HG02759 (cell line): Measurements from ENCODE around the gene TLE3.

Experiments used
- ATAC-seq: cut with Tn5 transposase; IDR thresholded peaks from one replicate; pipeline ENCODE4 v1.9.1; 2021; ENCODE audit warnings: mild to moderate bottlenecking, moderate library complexity; ENCODE audit not compliant: unreplicated experiment

TLE3 gene

DNA sequence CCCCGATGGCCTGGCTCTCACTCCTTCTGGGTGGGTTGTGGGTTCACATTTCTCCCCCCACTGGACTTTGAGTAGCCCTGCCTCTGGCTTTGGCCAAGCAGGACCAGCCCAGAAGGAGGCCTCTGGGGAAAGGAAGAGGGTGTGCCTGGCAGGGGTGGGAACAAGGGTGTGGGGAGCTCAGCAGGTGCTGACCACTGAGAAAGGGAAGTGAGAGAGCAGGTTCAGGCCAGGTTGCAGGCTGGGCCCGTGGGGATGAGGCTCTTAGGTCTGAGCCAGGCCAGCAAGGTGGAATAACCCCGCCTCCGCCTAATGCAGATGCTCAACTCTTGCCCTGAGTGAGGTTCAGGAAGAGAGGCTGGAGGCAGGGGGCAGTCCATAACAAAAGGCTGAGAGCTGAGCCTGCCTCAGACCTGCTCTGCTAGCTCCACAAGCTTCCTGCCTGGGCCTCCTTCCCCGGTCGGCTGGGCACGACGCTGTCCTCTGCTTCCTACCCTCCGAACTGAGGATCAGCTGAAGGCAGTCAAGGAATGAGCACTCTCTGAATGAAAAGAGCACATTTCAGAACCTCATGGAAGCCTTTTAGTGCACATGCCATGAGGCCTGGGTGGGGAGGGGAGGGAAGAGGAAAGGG, 82.7 kb downstream of the TLE3 start:
- ATAC-seq = peak; percentile 85

DNA sequence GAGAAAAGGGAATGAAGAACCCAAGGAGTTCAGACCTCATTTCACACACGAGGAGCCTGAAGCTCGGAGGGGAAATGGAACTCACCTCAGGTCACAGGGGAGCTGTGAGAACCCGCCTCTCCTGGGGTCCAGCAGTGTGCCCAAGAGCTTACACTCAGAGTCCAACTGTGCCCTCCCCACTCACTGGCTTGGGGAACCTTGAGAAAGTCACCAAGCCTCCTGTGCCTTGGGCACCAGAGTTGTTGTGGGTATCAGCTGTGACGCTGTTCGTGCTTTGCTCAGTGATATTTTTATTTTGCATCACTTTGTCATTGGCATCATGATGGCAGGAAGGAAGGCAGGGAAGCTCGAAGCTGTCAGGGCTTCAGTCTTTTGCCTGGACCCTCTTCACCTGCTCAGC, 83.4 kb downstream of the TLE3 start:
- no peak for ATAC-seq

DNA sequence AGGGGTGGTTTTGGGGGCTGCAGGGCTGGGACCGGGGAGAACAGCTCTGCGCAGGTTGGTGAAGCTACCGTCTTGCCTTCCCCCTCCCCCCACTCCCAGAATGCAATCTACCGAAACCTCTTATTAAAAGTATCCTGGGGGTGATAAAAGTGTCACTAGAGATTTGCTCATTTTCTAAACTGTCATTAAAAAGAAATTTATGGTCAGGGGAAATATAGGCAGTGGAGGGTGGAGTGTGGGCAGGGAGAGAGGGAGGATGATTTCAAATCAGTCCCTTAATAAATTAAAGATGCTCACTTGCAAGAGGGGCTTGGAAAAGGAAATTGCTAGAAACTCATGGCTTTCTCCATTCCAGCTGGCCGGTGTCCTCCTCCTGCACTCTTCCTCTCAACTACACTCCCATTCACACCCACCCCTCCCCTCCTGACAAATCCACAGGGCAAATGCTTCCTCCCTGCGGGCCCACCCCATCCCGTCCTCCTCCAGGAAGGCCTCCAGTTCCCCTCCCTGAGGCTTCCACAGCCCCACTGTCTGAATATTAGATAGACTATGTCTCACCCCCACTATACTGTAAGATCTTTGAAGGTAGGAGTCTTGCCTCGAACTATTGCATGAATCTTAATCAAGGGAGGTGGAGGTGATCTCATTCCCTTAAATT, 83.9 kb downstream of the TLE3 start:
- no peak for ATAC-seq

DNA sequence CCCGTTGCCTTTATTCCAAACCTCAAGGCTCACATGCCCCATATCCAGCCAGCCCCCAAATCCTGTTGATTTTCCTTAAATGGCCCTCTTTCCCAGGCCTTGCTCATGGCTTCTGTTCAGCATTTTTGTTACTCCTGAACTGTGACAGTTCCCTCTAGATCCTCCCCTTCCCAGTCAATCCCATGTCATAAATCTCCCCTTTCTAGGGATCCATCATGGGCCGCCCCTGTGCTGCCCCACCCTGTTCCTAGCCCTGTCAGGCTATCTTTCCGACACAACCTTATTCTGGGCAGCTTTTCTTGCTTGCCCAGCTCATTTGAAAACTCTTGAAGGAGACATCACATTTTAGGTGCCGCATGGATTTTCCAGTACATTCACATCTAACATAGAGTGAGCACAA, 84.8 kb downstream of the TLE3 start:
- no peak for ATAC-seq

DNA sequence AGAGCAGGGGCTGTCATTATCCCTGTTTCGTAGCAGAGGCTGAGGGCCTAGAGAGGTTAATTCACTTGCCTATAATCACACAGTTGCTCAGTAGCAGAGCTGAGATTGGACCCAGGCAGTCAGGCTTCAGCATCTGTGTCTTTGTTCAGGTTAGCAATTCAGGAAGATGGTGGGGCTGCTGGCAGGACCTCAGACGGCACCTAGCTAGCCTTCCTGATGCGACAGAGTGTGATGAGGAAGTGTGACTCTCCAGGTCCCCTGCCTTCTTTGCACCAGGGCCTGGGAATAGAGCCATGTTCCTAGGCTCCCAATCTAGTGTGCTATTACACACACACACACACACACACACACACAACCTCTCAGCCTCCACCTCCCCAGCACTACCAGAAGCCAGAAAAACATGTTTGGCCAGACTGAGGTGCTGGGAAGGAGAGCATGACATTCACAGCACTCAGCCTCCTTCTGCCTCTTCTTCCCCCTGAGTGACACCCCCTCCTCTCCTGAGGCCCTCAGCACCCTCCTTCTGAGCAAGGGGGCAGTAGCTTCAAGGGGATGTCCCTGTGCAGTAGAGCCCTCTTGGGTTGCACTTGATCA, 88.9 kb downstream of the TLE3 start:
- ATAC-seq = no peak

DNA sequence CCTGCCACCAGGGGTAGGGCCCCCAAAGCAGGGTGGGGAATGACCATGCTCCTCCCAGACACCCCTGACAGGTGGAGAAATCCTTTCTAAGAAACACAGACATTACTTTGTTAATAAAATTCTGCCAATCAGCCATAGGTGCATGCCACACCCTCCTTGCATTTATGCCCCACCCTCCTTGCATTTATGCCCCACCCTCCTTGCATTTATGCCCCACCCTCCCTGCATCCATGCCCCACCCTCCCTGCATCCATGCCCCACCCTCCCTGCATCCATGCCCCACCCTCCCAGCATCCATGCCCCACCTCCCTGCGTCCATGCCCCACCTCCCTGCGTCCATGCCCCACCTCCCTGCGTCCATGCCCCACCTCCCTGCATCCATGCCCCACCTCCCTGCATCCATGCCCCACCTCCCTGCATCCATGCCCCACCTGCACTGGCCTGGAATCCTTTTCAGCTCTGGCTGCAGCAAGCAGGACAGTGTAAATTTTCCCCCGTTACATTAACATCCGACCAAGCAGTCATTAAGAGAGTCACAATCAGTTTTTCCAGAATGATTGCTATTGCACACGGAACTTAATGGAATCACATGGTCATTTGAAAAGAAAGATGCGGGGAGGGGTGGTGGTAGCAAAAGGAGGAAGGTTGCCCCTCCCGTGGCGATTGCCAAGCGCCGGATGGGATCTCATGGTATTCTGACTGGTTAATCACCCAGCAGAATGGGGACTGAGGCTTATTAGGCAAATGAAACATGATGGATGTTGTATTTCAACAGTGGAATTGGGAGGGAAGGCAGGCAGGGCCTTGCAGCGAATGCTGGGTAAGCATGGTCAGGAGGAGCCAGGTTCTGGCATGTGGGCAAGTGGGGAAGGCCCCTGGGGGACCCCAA, 91.2 kb downstream of the TLE3 start:
- no peak for ATAC-seq

DNA sequence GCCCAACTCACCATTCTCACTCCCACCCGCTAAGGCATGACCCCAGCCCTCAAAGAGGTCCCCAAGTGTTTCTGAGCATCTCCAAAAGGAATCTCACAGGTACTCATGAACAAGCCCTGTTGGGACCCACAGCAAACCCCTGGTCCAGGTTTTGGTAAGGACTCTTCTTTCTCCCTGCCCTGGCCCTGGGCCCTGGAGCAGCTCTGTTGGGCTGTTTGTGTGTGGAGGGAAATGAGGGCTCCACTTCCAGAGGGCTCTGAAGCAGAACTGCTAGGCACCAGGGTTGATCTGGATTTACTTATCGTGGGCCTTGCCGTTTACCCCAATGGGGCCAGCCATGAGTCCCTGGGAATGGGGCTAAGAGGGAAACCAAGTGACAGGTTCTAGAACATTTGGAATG, 92.9 kb downstream of the TLE3 start:
- no peak for ATAC-seq

DNA sequence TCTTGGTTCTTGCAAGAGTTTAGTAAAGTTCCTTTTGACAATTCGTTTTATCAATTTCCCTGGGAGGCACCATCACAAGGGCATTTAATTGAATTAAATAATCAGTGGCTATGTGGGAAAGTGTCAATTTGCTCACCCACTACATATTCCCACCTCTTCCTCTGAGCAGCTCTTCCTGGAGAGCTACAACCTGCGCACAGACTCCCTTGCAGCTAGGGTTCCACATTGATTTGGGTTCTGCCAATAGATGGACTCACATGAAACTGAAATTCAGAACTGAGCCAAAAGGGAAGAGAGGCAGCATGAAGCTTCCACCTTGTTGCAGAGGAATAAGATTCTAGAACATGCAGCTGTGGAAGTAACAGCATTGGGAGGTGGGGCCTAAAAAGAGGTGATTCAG, 94.8 kb downstream of the TLE3 start:
- ATAC-seq = no peak

DNA sequence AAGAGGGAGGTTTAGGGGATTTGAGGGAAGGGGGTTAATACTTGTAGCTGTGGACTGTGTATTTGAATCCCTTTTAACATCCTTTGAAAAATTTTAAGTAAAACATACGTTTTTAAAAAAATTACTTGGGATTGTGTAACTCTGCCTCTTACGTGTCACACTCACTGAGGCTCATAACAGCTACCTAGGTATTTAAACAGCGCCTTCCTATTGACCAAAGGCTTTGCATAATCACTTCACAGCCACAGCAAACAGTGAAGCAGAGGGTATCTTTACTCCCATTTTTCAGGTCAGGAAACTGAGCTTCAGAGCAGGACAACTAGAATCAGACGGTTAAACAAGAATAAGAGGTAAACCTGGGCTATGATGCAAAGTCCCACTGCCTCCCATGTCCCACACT, 95.9 kb downstream of the TLE3 start:
- ATAC-seq = no peak

DNA sequence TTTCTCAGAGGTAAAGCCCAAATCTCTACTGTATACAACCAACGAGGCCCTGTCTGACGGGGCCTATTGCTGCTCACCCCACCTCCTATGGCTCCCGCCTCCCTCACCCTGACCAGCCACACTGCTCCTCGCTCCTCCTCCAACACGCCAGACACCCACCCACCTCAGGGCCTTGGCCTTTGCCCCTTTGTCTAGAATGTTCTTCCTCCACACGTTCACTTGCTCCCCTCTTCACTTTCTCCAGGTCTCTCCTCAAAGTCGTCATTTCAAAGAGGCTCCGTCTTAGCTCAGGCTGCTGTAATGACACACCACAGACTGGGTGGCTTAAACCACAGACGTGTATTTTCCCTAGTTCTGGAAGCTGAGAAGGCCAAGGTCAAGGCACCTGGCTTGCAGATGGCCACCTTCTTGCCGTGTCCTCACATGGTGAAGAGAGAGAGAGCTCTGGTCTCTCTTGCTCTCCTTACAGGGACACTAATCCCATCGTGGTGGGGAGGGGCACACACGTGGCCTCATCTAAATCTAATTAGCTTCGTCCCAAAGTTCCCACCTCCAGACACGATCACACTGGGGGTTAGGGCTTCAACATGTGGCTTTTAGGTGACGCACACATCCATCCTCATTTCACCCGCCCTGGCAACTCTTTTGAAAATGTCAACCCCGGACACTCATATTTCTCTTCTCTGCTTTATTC, 98.2 kb downstream of the TLE3 start:
- no peak for ATAC-seq

DNA sequence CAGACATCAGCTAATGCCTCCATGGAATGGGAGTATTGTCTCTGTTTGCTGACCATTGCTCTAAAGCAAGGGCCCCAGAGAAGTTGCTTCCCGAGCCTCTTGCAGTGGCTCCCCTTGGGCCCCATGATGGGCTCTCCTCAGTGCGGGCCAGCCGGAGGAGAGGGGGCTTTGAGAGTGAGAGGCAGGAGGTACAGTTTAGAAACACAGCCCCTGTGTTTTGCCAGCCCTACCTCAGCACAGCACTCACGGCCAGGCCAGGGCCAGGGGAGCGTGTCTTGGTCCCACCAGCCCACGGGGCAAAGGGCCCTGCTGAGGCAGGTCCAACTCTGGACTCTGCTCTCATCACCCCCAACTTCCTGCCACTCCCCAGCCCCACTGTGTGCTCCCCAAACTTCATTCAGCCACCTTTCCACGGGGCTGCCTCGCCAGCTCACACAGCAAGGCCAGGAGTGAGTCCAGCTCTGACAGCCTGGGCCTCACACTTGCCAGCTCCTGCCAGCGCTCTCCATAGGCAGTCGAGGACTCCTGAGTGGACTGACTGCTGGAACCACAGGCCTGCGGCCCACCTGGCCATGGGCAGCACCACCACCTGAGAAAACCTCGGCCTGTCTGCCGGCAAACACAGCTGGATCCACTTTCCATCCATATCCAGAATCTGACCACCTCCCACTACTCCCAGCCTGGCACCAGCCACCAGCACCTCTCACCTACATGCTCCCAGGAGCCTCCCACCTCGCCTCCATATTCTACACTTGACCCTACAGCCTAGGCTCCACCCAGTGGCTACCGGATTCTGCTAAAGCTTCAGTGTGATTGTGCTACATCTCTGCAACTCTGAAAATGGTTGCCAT, 99.0 kb downstream of the TLE3 start:
- ATAC-seq = no peak

DNA sequence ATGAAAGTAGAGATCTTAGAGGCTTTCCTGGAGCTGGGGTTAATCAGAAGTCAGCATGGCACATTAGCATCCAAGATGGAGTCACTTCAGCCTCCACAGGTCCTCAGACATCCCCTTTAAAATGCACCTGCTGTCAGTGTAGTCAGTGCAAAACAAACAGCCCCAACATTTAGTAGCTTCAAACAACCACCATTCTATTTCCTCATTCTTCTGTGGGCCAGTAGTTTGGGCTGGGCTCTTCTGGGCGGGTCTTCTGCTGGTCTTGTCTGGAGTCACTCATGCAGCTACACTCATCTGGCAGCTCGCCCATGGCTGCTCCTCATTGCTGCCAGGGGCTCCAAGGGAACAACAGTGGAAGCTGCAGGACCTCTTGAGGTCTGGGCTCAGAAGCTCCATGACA, 99.9 kb downstream of the TLE3 start:
- ATAC-seq = no peak
